ENCODE data around the gene ZSCAN5C. TPM values are rescaled to one million over a fixed set of nuclear protein-coding genes. Genes with fewer than 3 reads are reported as not detected.

Gene ZSCAN5C
- total and polyA plus RNA-seq, 2 of the 8 experiments (the other 6 are each of a cell fraction or from before 2014, with no cell fraction given), result not detected

GRCh38 chr19:56201973-56202372 lies at the start of gene ZSCAN5C (continued):
- TF ChIP-seq CHD7 (IDR thresholded peaks at IDR 0.05; ENCODE audit: insufficient replicate concordance, low read length), result no peak
- no peak for TF ChIP-seq EZH2 (IDR thresholded peaks at IDR 0.05; ENCODE audit: low read depth, low read length, severe bottlenecking)
- TF ChIP-seq JUND (IDR thresholded peaks at IDR 0.05; ENCODE audit: low read length), result no peak
- TF ChIP-seq BRCA1 (IDR thresholded peaks at IDR 0.05; ENCODE audit: low read depth, low read length), result no peak
- TF ChIP-seq MAFK (IDR thresholded peaks at IDR 0.05; ENCODE audit: low read depth, low read length), result no peak
- TF ChIP-seq KDM1A (IDR thresholded peaks at IDR 0.05; ENCODE audit: borderline replicate concordance, low read length), result no peak
- TF ChIP-seq SIN3A (conservative IDR thresholded peaks at IDR 0.05 in 1 of 2, IDR thresholded peaks at IDR 0.05 in 1 of 2; ENCODE audit: low read depth in 1 of 2, low read length in 2 of 2), result no peak
- no peak for TF ChIP-seq CBX5 (IDR thresholded peaks at IDR 0.05; ENCODE audit: low read depth, low read length)
- no peak for TF ChIP-seq CBX8 (IDR thresholded peaks at IDR 0.05; ENCODE audit: borderline replicate concordance, low read depth, low read length)

Measured in H1 (cell line).